ENCODE data around the gene CD52. TPM values are rescaled to one million over a fixed set of nuclear protein-coding genes. Genes with fewer than 3 reads are reported as not detected.

Gene CD52, protein sequence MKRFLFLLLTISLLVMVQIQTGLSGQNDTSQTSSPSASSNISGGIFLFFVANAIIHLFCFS
- total RNA-seq (not detected in 2 replicates), polyA plus RNA-seq (not detected in 2 replicates), polyA minus RNA-seq (1.1 and 2.9 TPM in 2 replicates), Bru-seq, nascent RNA (not detected), BruChase-seq, experiment 1, labeled RNA remaining after a 6-hour chase (not detected), BruChase-seq, experiment 2, labeled RNA remaining after a 2-hour chase (not detected)
- polyA plus RNA-seq (2011; cell fraction: cytosol; rRNA removed): not detected in 2 replicates
- polyA plus RNA-seq (2011; cell fraction: nucleus; rRNA removed): not detected in 2 replicates
- polyA plus RNA-seq (2012): not detected in 2 replicates
- not detected for polyA minus RNA-seq (2011; cell fraction: cytosol; rRNA and poly(A)+ RNA removed)
- polyA minus RNA-seq (2011; cell fraction: nucleus; rRNA and poly(A)+ RNA removed): not detected in 2 replicates
- long read RNA-seq: 0 reads

DNA sequence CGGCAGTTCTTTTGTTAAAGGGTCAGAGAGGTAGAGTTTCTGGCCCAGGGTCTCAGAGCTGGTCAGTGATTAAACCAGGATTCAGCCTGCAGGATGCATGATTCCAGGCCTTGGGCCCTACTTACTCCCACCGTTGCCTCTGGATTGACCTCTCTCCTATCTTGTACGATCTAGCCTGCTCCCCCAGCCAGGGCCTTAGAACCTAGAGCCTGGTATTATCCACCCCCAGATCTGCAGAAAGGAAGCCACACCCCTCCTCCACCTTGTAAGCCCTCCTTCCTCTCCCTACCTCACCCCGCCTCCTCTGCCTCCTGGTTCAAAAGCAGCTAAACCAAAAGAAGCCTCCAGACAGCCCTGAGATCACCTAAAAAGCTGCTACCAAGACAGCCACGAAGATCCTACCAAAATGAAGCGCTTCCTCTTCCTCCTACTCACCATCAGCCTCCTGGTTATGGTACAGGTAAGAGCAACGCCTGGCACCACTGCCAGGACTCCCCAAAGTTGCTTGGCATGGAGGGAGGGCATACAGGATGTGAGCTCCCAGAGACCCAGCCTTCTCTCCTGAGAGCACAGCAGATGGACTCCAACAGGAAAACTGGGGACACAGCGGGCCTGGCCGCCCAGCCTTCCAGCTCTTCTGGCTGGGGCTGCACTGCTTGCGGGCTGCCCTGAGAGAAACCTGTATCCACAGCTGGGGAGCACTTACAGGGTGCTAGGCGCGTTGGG lies at the start of gene CD52:
TSS of gene CD52 (plus strand) at position 347 of the 726 bp plus-strand sequence. CDS start at position 407, 60 bp downstream.
- Histone ChIP-seq H3K9ac (replicated peaks; ENCODE audit: extremely low read depth, insufficient read depth, low read length) (no peak within 1 kb of the TSS), H3K9me1 (replicated peaks; ENCODE audit: control insufficient read depth, extremely low read depth, insufficient read depth, low read length) (no peaks in the 10 kb centered on the region), H3K9me3 (replicated peaks; ENCODE audit: control insufficient read depth, insufficient read depth, low read length) (no peaks in the 10 kb centered on the region), H3K27me3 (ENCODE audit: control insufficient read depth in 2 of 2, insufficient read depth in 2 of 2, low read length in 2 of 2) (peaks cover 2 to 7% of the 10 kb centered on the region in 2 experiments), H3K4me3 (replicated peaks in 1 of 3; ENCODE audit: insufficient read depth in 1 of 3, low read depth in 1 of 3, low read length in 3 of 3) (no peak within 1 kb of the TSS), H3K4me1 (ENCODE audit: control insufficient read depth, extremely low read depth, insufficient read depth, low read length) (no peaks in the 10 kb centered on the region), H3K4me2 (ENCODE audit: insufficient read depth, low read length) (no peak within 1 kb of the TSS), H3K36me3 (ENCODE audit: control insufficient read depth in 2 of 2, extremely low read depth in 1 of 2, insufficient read depth in 2 of 2, low read length in 2 of 2) (no peaks in the 10 kb centered on the region), H4K20me1 (replicated peaks; ENCODE audit: control insufficient read depth, extremely low read depth, insufficient read depth, low read length) (no peaks in the 10 kb centered on the region), H2AFZ (ENCODE audit: low read depth, low read length) (no peak within 1 kb of the TSS), H3K79me2 (ENCODE audit: control insufficient read depth, insufficient read depth, low read length) (no peaks in the 10 kb centered on the region), H3K27ac (ENCODE audit: insufficient read depth, low read depth, low read length) (no peak within 1 kb of the TSS)
- CTCF ChIA-PET: interaction anchor here (0.8 to 7.4 kb wide), 7 partner anchors 10 to 148 kb away, joined by 3 to 132 read pairs (median 7); partner anchors contain the start of genes C1orf232, SH3BGRL3, ZNF593 and ZNF593OS
- POLR2A ChIA-PET: no interaction called here
- intact Hi-C loops (cut with micrococcal nuclease) (no loop called here), dilution Hi-C loops (cut with MboI; ENCODE audit: extremely low pct_ligation_motif_present, low sequenced_read_pairs) (no loop called here)
- TF ChIP-seq POLR2A (IDR thresholded peaks at IDR 0.05; ENCODE audit: low read depth, low read length) (no peak), POLR2AphosphoS5 (IDR thresholded peaks at IDR 0.05; ENCODE audit: insufficient read depth, low read depth, low read length) (no peak), GATA2 (IDR thresholded peaks at IDR 0.05; ENCODE audit: insufficient read depth, insufficient read length, low read depth, low read length) (no peak), EZH2 (IDR thresholded peaks at IDR 0.05; ENCODE audit: borderline replicate concordance, low read depth, low read length, severe bottlenecking) (no peak), FOS (IDR thresholded peaks at IDR 0.05; ENCODE audit: borderline replicate concordance, insufficient read depth, low read length) (no peak), JUN (IDR thresholded peaks at IDR 0.05; ENCODE audit: borderline replicate concordance, insufficient read depth, insufficient read length, low read depth) (no peak), MYC (IDR thresholded peaks at IDR 0.05; ENCODE audit: low read depth, low read length) (no peak)
- TF ChIP-seq, protein P1, sequence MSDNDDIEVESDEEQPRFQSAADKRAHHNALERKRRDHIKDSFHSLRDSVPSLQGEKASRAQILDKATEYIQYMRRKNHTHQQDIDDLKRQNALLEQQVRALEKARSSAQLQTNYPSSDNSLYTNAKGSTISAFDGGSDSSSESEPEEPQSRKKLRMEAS (IDR thresholded peaks at IDR 0.05; ENCODE audit: insufficient read depth, insufficient read length): no peak
- TF ChIP-seq, protein P2, sequence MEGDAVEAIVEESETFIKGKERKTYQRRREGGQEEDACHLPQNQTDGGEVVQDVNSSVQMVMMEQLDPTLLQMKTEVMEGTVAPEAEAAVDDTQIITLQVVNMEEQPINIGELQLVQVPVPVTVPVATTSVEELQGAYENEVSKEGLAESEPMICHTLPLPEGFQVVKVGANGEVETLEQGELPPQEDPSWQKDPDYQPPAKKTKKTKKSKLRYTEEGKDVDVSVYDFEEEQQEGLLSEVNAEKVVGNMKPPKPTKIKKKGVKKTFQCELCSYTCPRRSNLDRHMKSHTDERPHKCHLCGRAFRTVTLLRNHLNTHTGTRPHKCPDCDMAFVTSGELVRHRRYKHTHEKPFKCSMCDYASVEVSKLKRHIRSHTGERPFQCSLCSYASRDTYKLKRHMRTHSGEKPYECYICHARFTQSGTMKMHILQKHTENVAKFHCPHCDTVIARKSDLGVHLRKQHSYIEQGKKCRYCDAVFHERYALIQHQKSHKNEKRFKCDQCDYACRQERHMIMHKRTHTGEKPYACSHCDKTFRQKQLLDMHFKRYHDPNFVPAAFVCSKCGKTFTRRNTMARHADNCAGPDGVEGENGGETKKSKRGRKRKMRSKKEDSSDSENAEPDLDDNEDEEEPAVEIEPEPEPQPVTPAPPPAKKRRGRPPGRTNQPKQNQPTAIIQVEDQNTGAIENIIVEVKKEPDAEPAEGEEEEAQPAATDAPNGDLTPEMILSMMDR (IDR thresholded peaks at IDR 0.05; ENCODE audit: extremely low read depth in 1 of 2, insufficient read depth in 1 of 2, low read depth in 1 of 2, low read length in 2 of 2): no peak
- no TSS peak for BruUV-seq (replicated peaks)
- DNase-seq (ENCODE audit: low read depth, low spot score): no peak
- no peak for FAIRE-seq
